GM18498 (cell line): Measurements from ENCODE around the gene GRAP2.
"Not testable (repeated sequence)": the region's sequence is repeated elsewhere in the genome, so short reads cannot be mapped to it uniquely, and the experiment has no call there.

ENCODE experiments used
- ATAC-seq: cut with Tn5 transposase; IDR thresholded peaks from one replicate; pipeline ENCODE4 v1.9.1; 2021; ENCODE audit warnings: mild to moderate bottlenecking, moderate library complexity; ENCODE audit not compliant: unreplicated experiment

The GRAP2 gene

DNA sequence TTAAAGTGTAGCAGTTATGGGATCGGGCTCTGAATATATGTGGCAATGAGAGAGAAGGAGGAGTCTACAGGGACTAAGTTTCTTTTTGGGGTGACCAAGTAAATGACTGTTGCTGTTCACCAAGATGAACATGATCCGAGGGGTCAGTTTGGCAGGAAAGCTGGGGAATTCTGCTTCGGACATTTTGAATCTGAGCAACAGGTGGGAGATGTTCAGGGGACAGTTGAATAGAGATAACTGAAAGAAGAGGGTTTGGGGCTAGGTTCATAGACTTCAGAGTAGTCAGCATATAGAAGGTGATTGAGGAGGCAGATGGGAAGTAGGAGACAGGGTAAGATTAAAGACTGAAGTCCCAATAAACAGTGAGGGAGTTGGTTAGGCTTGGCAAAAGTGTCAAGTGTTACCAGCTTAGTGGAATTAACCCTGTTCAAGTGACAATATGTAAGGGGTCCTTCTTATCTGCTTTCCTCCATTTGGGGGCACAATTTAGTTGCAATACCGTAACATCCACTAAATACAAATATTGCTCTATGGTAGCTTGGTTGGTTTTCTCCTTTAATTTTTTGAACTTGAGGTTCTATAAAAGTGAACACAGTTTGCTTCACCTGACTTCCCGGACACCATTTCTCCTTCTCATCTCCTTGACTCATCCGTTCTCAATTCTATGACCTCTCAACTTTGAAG is 4.4 kb upstream of the GRAP2 start:
- no peak for ATAC-seq

DNA sequence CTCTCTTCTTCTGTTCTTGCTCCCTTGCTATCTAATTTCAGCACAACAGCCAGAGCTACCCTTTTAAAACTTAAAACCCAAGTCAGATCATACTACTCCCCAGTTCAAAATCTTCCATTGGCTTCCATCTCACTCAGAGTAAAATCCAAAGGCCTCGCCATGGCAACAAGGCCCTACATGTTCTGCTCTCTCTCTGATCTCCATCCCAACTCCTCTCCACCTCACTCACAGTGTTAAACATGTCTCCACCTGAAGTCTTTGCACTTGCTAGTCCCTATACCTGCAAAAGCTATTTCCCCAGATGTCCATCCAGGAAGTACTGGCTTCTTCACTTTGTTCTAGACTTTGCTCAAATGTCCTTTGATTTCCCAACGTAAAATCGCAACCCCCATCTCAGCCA is 3.0 kb upstream of the GRAP2 start:
- no peak for ATAC-seq

DNA sequence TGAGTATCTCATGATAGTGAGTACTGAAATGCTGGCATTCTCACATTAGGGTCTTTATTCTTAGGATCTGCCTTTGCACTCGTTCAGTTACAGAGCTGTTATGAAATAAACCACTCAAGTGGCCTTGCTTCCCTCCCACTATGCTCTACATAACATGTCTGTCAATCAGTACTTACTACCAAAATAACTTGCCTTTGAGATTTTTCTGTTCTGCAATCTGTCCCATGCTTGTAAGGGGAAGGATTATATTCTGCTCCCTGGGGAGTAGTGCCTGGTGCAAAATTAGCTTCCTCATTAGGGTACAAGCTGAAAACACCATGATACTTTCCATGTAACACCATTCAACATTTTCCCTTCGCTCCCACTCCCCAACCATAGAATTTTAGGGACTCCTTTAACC is 1.9 kb upstream of the GRAP2 start:
- ATAC-seq, result peak; percentile 56

DNA sequence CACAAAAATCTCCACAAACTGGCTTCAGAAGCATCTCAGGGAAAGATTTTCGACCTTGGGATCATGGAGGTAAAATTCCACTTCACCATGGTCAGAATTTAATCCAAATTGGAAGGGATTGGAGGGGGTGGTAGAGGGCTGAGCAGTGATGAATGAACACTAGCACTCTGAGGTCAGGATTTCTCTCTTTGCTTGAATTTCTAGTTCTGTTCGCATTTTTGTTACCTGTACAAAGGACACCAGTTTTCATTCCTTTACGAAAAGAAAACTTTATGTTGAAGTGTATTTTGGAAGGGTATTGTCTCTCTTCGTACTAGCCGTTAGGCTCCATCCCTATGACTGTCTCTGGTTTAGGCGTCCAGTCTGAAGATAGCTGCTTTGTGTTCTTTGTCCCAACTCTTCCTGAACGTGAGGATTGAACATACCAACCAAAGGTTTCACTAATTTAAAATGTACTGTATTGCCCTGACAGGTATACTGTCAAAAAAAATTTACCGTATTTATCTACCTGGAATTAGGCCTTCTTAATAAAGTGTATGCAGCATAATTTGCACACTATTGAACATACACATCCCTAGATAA is 772 bp downstream of the GRAP2 start:
- ATAC-seq, result no peak

DNA sequence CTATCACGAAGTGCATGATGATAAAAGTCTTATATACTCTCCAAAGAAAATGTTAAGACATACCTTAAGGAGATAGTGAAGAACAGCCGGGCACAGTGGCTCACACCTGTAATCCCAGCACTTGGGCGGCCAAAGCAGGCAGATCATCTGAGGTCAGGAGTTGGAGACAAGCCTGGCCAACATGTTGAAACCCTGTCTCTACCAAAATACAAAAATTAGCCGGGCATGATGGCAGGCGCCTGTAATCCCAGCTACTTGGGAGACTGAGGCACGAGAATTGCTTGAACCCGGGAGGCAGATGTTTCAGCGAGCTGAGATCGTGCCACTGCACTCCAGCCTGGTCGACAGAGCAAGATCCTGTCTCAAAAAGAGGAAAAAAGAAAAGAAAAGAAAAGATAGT is 3.1 kb downstream of the GRAP2 start:
- not testable (repeated sequence) for ATAC-seq

DNA sequence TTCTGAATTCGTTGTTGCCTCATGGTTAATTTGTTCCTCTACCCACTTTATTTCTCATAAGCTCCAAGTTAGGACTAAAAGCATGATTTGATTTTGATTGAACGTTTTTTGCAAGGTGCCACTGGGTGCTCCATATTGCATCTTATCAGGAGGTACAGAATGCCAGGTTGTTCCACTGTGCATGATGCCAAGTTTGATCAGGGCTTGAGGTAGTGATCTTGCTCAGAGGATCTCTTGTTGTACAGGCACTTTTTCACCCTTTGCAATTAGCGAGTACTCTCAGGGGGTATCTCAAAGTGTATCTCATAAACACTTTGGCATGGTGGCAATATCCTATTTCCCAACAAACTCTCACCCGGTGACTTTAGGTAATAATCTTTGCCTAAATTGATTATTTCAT is 4.0 kb downstream of the GRAP2 start:
- no peak for ATAC-seq

DNA sequence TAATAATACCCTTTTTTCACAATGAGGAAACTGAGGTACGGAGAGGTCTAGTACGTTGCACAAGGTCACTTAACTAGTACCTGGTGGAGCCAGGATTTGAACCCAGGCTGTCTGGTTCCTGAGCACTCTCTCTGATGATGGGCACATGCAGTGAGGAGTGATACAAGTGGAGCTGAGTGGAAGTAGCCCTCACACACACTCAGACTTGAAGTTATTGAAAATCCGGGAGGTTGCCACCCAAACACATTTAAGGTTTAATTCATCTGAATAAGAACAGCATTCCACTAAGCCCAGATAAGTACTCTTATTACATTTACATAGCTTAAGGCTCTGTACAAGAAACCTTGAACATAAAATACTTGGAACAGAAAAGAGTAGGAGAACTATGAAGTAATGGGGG is 4.8 kb downstream of the GRAP2 start:
- no peak for ATAC-seq

DNA sequence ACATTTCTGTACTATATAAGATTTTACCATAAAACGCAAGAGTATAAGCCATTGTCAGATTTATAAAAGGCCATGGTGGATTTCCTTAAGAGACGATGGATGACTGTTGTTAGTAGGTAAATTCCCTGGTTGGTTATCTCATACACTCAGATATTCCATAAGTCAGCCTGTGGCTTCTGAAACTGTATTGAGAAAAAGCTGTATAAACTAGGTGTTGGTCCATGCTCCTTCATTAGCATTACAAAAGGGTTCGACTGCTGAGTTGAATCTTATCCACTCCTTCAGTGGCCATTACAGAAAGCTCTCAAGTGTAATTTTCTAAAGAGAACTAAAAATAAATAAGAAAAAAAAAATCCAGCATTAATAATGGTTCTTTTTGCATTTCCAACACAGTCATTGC is 5.3 kb downstream of the GRAP2 start:
- no peak for ATAC-seq

DNA sequence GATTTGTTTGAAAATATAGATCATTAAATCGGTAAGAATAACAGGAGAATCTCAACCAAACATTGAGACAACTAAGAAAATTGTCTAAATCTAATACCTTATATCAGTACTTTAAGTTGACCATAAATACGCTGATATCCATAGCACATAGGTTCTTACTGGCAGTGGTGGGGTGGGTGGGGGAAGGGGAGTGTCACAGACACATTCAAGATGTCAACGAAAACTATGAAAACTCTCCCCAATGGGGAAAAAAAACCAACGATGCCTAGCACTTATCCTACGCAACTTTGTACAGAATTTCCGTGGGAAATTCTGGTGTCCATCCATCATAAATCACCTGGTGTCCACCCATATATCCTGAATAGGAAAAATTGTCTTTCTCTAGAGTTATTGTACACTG is 6.2 kb downstream of the GRAP2 start:
- ATAC-seq, result no peak

DNA sequence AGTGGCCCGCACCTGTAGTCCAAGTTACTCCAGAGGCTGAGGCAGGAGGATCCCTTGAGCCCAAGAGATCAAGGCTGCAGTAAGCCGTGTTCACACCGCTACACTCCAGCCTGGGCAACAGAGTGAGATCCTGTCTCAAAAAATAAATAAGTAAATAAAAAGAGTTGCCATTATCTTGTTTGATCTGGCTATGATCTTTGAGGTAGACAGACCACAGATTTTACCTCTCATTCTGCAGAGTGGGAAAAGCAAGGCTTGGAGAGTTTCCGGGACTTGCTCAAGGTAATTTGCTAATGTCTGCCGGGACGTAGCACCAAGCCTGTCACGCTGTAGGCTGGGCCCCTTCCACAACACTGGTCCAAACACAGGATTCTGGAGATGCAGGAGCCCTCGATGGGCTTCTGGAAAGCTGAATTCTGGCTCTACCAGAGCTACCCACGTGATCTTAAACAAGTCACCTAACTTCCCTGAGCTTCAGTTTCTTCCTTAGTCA is 6.8 kb downstream of the GRAP2 start:
- no peak for ATAC-seq

DNA sequence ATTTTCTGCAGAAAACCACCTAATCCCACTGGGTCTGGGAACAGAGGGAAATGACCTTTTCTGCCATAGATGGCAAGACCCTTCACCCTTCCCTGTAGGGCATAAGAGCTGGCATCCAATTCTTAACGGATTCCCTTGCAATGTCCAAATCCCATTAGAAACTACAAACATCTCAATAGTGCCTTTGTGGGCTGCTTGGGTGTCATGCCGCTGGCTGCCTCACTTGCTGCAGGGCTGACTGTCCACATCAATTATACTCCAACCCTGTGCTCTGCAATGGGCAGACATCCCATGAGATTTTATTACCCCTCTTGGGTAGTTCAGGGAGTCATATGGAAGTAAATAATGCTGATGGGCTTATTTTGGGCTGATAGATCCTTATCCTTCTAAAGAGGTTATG is 7.3 kb downstream of the GRAP2 start:
- no peak for ATAC-seq

DNA sequence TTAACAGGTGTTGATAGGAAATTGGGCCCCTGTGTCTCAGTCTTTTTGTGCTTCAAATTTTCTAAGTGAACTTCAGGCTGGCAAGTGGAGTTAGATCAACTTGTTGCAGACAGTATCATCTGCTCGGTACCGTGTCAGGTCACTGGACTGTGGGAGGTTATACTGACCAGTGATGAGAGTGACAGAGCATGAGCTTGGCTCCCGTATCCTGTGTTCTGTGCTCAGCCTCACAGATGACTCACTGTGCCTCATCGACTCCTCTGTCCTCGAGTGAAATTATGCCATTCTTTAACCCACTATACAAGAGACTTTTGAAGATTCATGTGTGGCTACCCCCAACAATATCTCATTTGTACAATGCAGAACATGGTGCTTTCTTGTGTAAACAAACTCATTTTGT is 7.9 kb downstream of the GRAP2 start:
- no peak for ATAC-seq

DNA sequence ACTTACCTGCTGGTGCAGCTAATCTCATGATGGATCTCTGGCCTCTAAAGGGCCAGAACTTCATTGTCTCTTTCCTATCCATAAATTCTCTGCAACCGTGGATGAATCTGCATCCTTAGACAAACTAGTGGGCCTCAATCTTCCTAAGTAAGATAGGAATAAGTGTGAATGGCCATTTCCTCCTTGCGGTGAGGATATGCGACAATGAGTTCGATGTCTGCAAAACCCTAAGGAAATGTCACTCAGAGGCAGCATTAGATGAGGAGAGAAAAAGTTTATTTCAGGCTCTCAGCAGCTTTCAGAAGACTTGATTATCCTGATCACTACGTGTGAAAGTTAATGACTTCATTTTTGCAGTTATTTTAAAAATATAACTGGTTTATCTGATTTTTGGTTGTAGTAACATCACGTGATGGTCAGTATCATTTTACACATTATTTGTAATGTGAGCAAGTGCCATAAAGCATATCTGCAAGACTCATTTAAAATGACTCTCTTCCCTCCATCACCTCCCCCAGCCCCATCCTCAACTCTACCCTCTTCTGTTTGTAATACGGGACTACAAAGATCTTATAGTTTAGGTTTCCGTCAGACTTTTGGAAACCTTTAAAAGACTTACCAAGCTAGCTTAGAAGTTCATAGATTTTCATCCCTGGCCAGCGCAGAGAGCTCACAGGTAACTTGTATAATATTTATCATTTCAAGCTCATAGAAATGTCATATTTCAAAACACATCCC is 10.2 kb downstream of the GRAP2 start:
- no peak for ATAC-seq

DNA sequence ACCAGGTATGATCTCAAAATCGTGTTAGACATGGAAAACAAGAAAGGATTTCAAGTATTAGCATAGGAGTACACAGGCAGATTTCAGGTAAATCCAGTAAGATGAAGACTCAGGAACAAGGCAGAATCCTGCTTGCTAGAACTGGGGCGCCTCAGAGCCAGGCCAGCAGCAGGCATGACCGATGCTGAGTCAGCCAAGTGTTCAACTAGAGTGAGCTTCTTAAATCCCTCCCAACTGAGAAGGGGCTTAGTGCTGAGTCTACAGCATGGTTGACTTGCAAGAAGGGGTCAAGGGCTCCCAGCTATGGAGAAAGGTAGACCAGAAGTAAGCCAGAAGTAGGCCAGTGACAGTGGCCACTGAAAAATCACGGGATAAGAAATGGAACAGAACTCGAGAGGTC is 12.4 kb downstream of the GRAP2 start:
- ATAC-seq, result no peak

DNA sequence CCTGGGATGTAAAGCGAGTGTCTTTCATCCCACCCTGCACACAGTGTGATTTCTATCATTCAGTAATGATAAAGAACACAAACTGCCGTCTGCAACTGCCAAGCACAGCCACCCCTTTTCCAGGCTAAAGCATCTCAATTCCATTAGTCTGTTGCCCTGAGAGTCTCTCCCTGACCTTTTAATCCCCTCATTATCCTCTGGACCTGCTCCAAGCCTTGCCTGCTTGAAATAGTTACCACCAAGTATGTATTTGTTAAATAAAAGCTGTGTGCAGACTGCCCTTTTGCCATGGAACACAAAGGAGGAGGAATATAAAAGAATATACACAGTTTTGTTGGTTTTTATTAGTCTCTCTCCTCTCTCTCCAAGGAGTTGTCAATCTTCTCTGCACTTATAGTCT is 13.0 kb downstream of the GRAP2 start:
- no peak for ATAC-seq

DNA sequence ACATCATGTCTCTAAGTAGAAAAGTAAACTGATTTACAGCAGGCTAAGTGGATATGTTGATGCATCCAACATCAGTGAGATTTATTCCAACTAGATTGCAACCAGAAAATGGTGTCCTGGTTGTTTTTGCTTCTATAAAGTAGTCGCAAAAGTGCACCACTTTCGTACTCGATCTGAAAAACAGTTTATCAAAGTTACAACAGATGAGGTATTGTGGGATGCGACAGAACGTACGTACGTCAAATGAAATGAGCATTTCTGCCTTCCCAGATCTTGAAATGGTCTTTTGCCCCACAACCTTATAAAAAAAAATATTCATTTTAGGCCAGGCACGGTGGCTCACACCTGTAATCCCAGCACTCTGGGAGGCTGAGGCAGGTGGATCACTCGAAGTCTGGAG is 13.7 kb downstream of the GRAP2 start:
- ATAC-seq, result no peak

DNA sequence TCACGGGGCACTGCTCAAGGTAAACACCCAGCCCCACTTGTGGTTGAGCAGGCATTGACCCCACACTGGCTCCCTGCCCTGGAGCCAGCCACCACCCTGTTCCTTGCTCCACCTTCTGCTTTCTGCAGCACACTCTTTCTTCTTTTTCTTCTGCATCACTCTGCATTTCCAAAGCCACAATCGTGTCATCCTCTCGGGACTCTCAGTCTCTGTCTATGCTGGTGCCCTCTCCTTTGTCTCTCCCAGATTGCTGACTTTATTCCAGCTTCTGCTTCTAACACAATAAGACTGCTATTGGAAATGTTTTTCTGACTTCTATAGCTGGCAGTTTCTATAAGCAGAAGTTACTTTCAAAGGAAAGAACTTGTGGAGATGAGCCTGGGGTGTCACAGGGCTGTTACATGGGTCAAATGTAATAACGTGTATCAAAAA is 14.4 kb downstream of the GRAP2 start:
- ATAC-seq, result no peak

DNA sequence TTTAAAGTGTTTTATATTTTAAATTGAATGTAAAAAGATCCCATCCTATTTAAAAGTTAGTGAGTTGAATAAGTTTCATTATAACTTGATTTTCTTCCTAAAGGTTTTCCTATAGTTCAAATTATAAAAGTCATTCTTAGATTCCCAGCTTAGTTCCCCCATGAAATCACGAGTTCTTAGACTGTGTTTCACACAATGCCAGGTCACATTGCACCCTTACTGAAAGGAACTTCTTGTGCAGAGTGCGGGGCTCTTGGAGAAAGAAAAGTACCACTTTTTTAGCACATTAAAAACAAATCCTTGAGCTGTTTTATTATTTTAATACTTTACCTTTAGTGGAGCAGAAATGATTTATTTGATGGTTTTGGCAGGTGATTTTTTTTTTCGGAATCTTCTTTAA is 15.6 kb downstream of the GRAP2 start:
- no peak for ATAC-seq

DNA sequence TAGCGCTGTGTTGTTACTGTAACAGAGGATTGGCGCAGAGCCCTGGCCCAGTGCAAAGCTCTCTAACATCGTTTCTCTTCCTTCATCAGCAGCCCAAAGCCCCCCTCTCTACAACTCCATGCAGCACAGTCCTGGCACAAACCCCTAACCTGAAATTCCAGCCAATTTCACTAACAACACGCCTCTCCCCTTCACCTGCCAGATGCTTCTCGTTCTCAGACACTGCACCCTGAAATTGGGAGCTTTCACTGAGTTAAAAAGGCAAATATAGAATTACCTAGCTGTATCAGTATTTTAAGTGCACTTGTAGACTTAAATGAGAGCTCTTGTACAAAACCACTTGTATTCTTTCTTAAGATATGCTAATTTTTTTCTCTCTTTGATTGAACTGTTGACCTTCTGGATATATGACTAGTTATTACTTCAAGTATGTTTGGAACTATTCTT is 16.3 kb downstream of the GRAP2 start:
- no peak for ATAC-seq

DNA sequence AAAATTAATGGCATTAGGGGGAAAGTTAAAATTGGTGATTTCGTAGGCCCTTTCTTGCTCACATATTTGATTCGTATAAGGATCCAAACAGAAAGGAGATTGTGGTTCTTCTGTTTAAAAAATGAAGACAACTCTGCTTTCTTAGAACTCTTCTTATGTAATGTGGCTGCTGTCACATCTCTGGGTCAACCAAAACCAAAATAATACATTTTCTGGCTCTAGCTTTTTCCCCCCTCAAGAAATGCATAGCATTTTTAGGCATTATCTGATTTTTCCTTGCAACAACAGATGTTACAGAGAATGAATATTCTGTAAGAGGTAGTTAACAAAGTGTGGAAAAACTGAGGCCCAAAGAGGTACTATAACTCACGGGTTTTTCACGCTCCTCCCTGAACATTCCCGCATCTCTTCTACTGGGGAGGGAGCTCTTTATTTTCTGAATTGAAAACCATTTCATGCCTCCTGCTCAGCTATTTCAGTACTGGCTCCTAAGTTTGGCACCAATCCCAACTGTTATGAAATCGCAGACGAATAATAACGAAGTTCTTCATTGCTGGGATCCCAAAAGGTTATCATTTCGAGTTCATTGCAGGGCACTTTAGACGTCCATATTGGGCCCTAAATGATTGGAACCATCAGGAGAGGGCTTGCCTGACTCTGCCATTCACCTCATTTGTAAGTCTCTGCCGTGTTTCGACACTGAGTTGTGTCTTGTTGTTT is 17.1 kb downstream of the GRAP2 start:
- ATAC-seq, result no peak

DNA sequence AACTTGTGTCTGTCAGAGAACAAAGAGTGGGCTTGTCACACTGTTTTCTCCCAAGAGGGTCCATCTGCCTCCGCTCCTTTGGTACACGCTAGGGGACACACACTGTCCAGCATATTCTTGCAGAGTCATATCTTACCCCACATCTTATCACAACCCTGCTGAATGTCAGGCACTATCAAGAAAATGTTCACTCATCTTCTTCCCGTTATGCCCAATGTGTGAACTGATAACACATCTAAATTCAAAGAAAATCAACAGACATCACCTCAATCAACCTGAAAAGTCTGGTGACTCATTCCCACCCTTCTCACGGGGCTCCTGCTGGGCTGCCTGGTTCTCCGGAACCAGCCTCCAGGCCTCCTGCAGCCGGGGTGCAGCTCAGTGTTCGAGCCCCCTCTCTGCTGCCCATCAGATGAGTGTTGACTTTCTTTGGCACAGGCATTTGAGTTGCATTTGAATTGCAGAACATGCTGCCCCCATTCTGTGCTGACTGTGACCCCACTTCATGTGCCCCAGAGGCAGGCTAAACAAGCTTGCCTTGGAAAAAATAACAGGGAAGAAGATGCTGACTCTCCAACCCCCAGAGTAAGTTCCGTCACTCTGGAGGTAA is 19.4 kb downstream of the GRAP2 start:
- no peak for ATAC-seq
